Measurements from ENCODE around the gene HPCAL1. TPM values are rescaled to one million over a fixed set of nuclear protein-coding genes. Genes with fewer than 3 reads are reported as not detected.

Gene HPCAL1
- total RNA-seq, 6 experiments from 2014 or later = 36.3 to 60.3 (median 57.2) TPM

DNA sequence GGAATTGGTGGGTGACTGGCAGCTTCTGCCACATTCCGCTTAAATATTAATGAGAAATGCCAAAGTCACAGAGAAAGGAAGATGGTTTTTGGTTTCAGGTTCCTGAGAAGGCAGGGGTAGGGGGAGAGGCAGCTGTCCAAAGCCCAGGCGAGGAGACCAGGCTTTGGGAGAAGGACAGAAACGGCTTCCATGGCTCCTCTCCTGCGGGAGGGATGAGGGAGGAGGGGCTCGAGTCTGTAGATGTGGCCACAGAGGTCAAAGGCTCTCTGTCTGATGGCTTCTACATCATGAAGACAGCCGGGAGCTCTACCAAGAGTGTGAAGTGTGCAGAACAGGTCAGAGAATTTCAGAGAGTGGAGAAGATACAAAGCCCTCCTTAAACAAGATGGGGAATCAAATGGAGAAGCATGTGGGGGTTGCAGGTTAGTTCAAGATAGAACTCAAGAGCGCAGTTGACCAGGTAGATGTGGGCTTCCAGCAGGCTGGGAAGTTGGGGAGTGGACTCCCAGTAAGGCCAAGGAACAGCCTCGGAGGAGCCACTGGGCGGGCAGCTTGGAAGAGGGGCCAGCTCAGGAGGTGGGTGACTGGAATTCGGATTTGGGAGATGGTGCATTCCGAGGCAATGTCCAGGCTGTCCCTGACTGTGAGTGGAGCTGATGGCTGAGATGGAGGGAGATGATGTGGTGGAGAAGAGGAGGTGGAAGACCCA, 23.8 kb upstream of the HPCAL1 start:
- Mint-ChIP-seq H3K4me1 (ENCODE audit: low read depth) (peaks cover 41% of the 10 kb centered on the region), H3K27ac (peak overlapping the region; percentile 81), H3K9me3 (no peaks in the 10 kb centered on the region), H3K36me3 (ENCODE audit: low read depth) (no peaks in the 10 kb centered on the region), H3K4me3 (peak overlapping the region; percentile 36; the same call in 1 of the 2 replicates), H3K27me3 (ENCODE audit: insufficient read depth) (peaks cover 3% of the 10 kb centered on the region)
- no peak for DNase-seq
- TF ChIP-seq, protein P1, sequence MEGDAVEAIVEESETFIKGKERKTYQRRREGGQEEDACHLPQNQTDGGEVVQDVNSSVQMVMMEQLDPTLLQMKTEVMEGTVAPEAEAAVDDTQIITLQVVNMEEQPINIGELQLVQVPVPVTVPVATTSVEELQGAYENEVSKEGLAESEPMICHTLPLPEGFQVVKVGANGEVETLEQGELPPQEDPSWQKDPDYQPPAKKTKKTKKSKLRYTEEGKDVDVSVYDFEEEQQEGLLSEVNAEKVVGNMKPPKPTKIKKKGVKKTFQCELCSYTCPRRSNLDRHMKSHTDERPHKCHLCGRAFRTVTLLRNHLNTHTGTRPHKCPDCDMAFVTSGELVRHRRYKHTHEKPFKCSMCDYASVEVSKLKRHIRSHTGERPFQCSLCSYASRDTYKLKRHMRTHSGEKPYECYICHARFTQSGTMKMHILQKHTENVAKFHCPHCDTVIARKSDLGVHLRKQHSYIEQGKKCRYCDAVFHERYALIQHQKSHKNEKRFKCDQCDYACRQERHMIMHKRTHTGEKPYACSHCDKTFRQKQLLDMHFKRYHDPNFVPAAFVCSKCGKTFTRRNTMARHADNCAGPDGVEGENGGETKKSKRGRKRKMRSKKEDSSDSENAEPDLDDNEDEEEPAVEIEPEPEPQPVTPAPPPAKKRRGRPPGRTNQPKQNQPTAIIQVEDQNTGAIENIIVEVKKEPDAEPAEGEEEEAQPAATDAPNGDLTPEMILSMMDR (IDR thresholded peaks at IDR 0.05) = no peak

GRCh38 chr2:10279472-10279870, 23.2 kb upstream of the HPCAL1 start:
- no peak for DNase-seq
- TF ChIP-seq, protein P1 (IDR thresholded peaks at IDR 0.05) = no peak
- no peaks in the 10 kb centered on the region for H3K9me3 Mint-ChIP-seq
- no peak overlapping the region for H3K27ac Mint-ChIP-seq
- peaks cover 3% of the 10 kb centered on the region for H3K27me3 Mint-ChIP-seq (ENCODE audit: insufficient read depth)
- no peak overlapping the region for H3K4me3 Mint-ChIP-seq
- no peaks in the 10 kb centered on the region for H3K36me3 Mint-ChIP-seq (ENCODE audit: low read depth)
- H3K4me1 Mint-ChIP-seq (ENCODE audit: low read depth) = peaks cover 47% of the 10 kb centered on the region

- H3K9me3 Mint-ChIP-seq = no peaks in the 10 kb centered on the region
- no peak overlapping the region for H3K27ac Mint-ChIP-seq
- no peak for DNase-seq
Measured at GRCh38 chr2:10279946-10280463, 22.7 kb upstream of the HPCAL1 start.

GRCh38 chr2:10281891-10282290, 20.8 kb upstream of the HPCAL1 start:
- H3K27ac Mint-ChIP-seq = no peak overlapping the region
- H3K4me3 Mint-ChIP-seq = no peak overlapping the region
- peaks cover 63% of the 10 kb centered on the region for H3K4me1 Mint-ChIP-seq (ENCODE audit: low read depth)

More at GRCh38 chr2:10279946-10280463, 22.7 kb upstream of the HPCAL1 start:
- H3K4me1 Mint-ChIP-seq (ENCODE audit: low read depth) = peaks cover 52% of the 10 kb centered on the region
- TF ChIP-seq, protein P1 (IDR thresholded peaks at IDR 0.05) = no peak
- no peaks in the 10 kb centered on the region for H3K36me3 Mint-ChIP-seq (ENCODE audit: low read depth)
- H3K27me3 Mint-ChIP-seq (ENCODE audit: insufficient read depth) = peaks cover 3% of the 10 kb centered on the region
- H3K4me3 Mint-ChIP-seq = no peak overlapping the region

DNA sequence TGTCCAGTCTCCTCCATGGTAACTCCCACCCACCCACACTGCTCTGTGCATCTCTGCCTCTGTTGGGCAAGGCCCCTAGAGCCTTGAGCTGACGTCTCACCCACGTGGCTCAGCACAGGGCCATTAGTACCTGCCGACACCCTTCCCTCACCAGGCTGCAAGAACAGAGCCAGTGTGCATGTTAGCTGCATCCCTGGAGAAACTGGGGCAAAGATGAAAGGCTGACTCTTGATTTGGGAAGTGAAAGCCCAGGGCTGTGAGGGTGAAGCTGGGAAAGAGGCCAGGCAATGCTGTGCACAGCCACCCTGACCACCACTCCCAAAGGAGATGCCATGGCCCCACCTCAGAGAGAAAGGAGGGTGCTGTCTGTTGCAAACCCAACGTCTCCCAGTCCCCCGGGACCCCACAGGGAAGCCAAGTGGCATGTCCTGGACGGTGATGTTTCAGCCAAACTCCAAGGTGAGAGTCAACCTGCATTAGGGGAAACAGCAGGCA, 20.0 kb upstream of the HPCAL1 start:
- Mint-ChIP-seq H3K4me3 (no peak overlapping the region), H3K4me1 (ENCODE audit: low read depth) (peaks cover 63% of the 10 kb centered on the region), H3K9me3 (no peaks in the 10 kb centered on the region), H3K27me3 (ENCODE audit: insufficient read depth) (peaks cover 3% of the 10 kb centered on the region), H3K27ac (peak overlapping the region; percentile 80), H3K36me3 (ENCODE audit: low read depth) (no peaks in the 10 kb centered on the region)
- TF ChIP-seq, protein P1 (IDR thresholded peaks at IDR 0.05) = no peak
- DNase-seq = no peak

More at GRCh38 chr2:10281891-10282290, 20.8 kb upstream of the HPCAL1 start:
- no peak for DNase-seq
- H3K36me3 Mint-ChIP-seq (ENCODE audit: low read depth) = no peaks in the 10 kb centered on the region
- H3K27me3 Mint-ChIP-seq (ENCODE audit: insufficient read depth) = peaks cover 3% of the 10 kb centered on the region
- TF ChIP-seq, protein P1 (IDR thresholded peaks at IDR 0.05) = no peak
- H3K9me3 Mint-ChIP-seq = no peaks in the 10 kb centered on the region
